ENCODE measurements around the gene PTPRN2.
"Not testable (repeated sequence)": the region's sequence is repeated elsewhere in the genome, so short reads cannot be mapped to it uniquely, and the experiment has no call there.

The PTPRN2 gene

DNA sequence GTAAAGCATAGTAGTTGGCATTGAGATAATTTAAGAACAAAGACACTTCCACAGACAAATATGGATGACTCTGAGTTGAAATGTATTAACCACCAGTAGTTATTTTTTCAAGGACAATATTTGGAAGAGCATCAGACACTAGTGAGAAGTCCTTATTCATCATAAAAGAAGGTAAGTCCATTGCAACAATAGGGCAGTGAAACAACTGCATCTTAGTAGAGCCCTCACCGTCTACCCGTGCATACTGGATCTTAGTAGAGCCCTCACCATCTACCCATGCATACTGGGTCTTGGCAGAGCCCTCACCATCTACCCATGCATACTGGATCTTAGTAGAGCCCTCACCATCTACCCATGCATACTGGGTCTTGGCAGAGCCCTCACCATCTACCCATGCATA, 892.0 kb downstream of the PTPRN2 start:
- H3K9me3 ChIP-seq (replicated peaks in 1 of 2; ENCODE audit: control insufficient read depth in 2 of 2, insufficient read depth in 1 of 2, low read depth in 1 of 2, low read length in 2 of 2); H3K9ac ChIP-seq (ENCODE audit: low read depth, low read length, poor library complexity): not testable (repeated sequence)

DNA sequence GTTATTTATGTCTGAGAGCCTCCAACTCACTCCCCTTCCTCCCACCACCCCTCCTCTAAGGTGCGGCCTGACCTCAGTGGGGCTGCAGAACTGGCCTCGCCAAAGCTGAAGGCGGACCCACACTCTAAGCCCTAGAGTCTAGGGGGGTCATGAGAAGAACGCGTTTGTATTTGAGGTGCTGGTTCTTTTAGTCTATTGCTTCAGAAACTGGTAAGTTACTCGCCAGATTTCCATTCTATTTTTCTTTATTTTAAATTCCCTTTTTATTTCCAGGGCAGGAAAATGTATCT, 893.3 kb downstream of the PTPRN2 start:
- Histone ChIP-seq H2BK5ac (ENCODE audit: low read length) (no peak overlapping the region), H3K14ac (ENCODE audit: low read length) (no peak overlapping the region), H3K4me1 (ENCODE audit: control insufficient read depth in 2 of 2, insufficient read depth in 1 of 2, low read depth in 1 of 2, low read length in 2 of 2) (peaks cover 11 to 18% of the 10 kb centered on the region in 2 donors), H3K9ac (ENCODE audit: low read depth, low read length, poor library complexity) (no peak overlapping the region), H3K36me3 (replicated peaks in 1 of 2; ENCODE audit: control insufficient read depth in 2 of 2, insufficient read depth in 2 of 2, low read length in 2 of 2) (peaks cover 0 to 4% of the 10 kb centered on the region in 2 donors), H2BK120ac (ENCODE audit: low read depth, low read length) (no peak overlapping the region), H3K27ac (replicated peaks; ENCODE audit: low read length) (no peak overlapping the region), H3K79me1 (ENCODE audit: low read depth, low read length) (peaks cover 12% of the 10 kb centered on the region), H3K4me2 (ENCODE audit: insufficient read depth, low read length, poor library complexity, severe bottlenecking) (no peak overlapping the region), H4K8ac (ENCODE audit: low read depth, low read length) (no peak overlapping the region), H2BK15ac (ENCODE audit: low read length) (no peak overlapping the region), H2AK5ac (ENCODE audit: low read depth, low read length) (peak overlapping the region; percentile 63), H3K27me3 (ENCODE audit: control insufficient read depth in 3 of 3, insufficient read depth in 3 of 3, low read depth in 1 of 3, low read length in 3 of 3) (no peaks in the 10 kb centered on the region), H3K4ac (ENCODE audit: low read length) (no peak overlapping the region), H3K4me3 (ENCODE audit: low read length in 2 of 2) (peak overlapping the region in 1 of 2 donors; percentile 75), H3K9me3 (replicated peaks in 1 of 2; ENCODE audit: control insufficient read depth in 2 of 2, insufficient read depth in 1 of 2, low read depth in 1 of 2, low read length in 2 of 2) (peaks cover 0 to 5% of the 10 kb centered on the region in 2 donors), H2BK12ac (ENCODE audit: low read length) (no peak overlapping the region), H3K23ac (ENCODE audit: low read depth, low read length, poor library complexity) (no peak overlapping the region), H2AFZ (ENCODE audit: low read length) (peak overlapping the region; percentile 79), H4K91ac (ENCODE audit: low read depth, low read length, poor library complexity) (no peak overlapping the region), H3K18ac (ENCODE audit: low read length) (peak overlapping the region; percentile 59)
- DNase-seq (ENCODE audit: low spot score): no peak
- no CpG with 5 or more reads among the region's 6 CpGs for WGBS, 2 donors (ENCODE audit: extremely low coverage in 2 of 2, insufficient read length in 2 of 2, insufficient replicate concordance in 1 of 2)

More for the DNA sequence above, 892.0 kb downstream of the PTPRN2 start:
- H2BK12ac ChIP-seq (ENCODE audit: low read length); DNase-seq (ENCODE audit: low spot score); H4K91ac ChIP-seq (ENCODE audit: low read depth, low read length, poor library complexity); H3K27ac ChIP-seq (replicated peaks; ENCODE audit: low read length); H2BK15ac ChIP-seq (ENCODE audit: low read length); H3K27me3 ChIP-seq (ENCODE audit: control insufficient read depth in 3 of 3, insufficient read depth in 3 of 3, low read depth in 1 of 3, low read length in 3 of 3); H2BK5ac ChIP-seq (ENCODE audit: low read length); H3K23ac ChIP-seq (ENCODE audit: low read depth, low read length, poor library complexity); H3K79me1 ChIP-seq (ENCODE audit: low read depth, low read length); H3K4ac ChIP-seq (ENCODE audit: low read length); H2BK120ac ChIP-seq (ENCODE audit: low read depth, low read length); H2AFZ ChIP-seq (ENCODE audit: low read length); H2AK5ac ChIP-seq (ENCODE audit: low read depth, low read length); H3K4me2 ChIP-seq (ENCODE audit: insufficient read depth, low read length, poor library complexity, severe bottlenecking); H3K18ac ChIP-seq (ENCODE audit: low read length); H3K36me3 ChIP-seq (replicated peaks in 1 of 2; ENCODE audit: control insufficient read depth in 2 of 2, insufficient read depth in 2 of 2, low read length in 2 of 2); H3K14ac ChIP-seq (ENCODE audit: low read length); H4K8ac ChIP-seq (ENCODE audit: low read depth, low read length); H3K4me3 ChIP-seq (ENCODE audit: low read length in 2 of 2): not testable (repeated sequence)
- WGBS, 2 donors (ENCODE audit: extremely low coverage in 2 of 2, insufficient read length in 2 of 2, insufficient replicate concordance in 1 of 2): no CpG with 5 or more reads among the region's 2 CpGs
- peaks cover 23 to 29% of the 10 kb centered on the region in 2 donors for H3K4me1 ChIP-seq (ENCODE audit: control insufficient read depth in 2 of 2, insufficient read depth in 1 of 2, low read depth in 1 of 2, low read length in 2 of 2)

DNA sequence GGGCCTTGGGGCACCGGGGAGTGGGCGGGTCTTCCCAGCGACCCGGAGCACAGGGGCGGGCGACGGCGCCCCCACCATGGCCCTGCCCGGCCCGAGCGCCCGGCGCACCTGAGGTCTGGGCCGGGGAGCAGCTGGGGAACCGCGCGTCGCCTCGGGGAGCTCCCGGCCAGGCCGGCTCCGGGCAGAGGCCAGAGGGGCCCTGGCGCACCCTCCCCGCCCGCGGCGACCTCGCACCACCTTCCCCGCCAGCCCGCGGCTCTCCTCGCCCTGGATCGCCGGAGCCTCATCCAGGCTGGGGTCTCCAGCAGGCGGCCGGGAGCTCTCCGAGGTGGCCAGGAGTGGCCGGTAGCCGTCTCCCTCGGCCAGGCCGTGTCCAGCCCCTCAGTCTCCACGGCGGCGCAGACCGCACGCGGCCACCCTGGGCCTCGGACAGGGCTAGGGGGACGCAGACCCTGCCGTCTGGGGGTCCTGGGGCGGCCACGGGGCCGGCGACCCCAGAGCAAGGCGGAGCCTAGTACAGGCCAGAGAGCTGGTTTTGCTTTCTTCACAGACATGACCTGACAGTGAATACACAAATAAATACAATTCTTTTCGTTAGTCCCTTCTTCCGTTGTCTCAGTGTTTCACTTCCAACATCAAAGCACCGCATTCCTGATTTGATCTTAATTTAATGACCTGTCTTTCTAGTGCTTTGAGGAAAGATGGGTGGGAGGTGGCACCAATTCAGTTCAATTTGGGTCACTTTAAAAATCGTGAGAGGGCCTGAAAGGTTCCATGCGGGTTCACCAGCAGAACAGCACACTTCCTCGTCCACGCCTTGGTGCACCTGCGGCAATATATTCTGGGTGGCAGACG, 893.9 kb downstream of the PTPRN2 start:
- peak; percentile 63 for DNase-seq (ENCODE audit: low spot score)
- Histone ChIP-seq H3K36me3 (replicated peaks in 1 of 2; ENCODE audit: control insufficient read depth in 2 of 2, insufficient read depth in 2 of 2, low read length in 2 of 2) (peaks cover 0 to 9% of the 10 kb centered on the region in 2 donors), H3K9me3 (replicated peaks in 1 of 2; ENCODE audit: control insufficient read depth in 2 of 2, insufficient read depth in 1 of 2, low read depth in 1 of 2, low read length in 2 of 2) (peaks cover 0 to 5% of the 10 kb centered on the region in 2 donors), H3K27ac (replicated peaks; ENCODE audit: low read length) (peak overlapping the region; percentile 24), H2BK5ac (ENCODE audit: low read length) (peak overlapping the region; percentile 82), H2BK12ac (ENCODE audit: low read length) (no peak overlapping the region), H2BK15ac (ENCODE audit: low read length) (peak overlapping the region; percentile 78), H3K4ac (ENCODE audit: low read length) (peak overlapping the region; percentile 53), H2BK120ac (ENCODE audit: low read depth, low read length) (peak overlapping the region; percentile 96), H4K8ac (ENCODE audit: low read depth, low read length) (no peak overlapping the region), H3K14ac (ENCODE audit: low read length) (peak overlapping the region; percentile 56), H3K27me3 (ENCODE audit: control insufficient read depth in 3 of 3, insufficient read depth in 3 of 3, low read depth in 1 of 3, low read length in 3 of 3) (no peaks in the 10 kb centered on the region), H3K4me3 (ENCODE audit: low read length in 2 of 2) (peak overlapping the region; percentile 74 to 75), H4K91ac (ENCODE audit: low read depth, low read length, poor library complexity) (no peak overlapping the region), H2AFZ (ENCODE audit: low read length) (peak overlapping the region; percentile 79), H3K23ac (ENCODE audit: low read depth, low read length, poor library complexity) (no peak overlapping the region), H3K9ac (ENCODE audit: low read depth, low read length, poor library complexity) (peak overlapping the region; percentile 84), H3K79me1 (ENCODE audit: low read depth, low read length) (peaks cover 12% of the 10 kb centered on the region), H2AK5ac (ENCODE audit: low read depth, low read length) (peak overlapping the region; percentile 63), H3K4me2 (ENCODE audit: insufficient read depth, low read length, poor library complexity, severe bottlenecking) (peak overlapping the region; percentile 91), H3K18ac (ENCODE audit: low read length) (peak overlapping the region; percentile 98), H3K4me1 (ENCODE audit: control insufficient read depth in 2 of 2, insufficient read depth in 1 of 2, low read depth in 1 of 2, low read length in 2 of 2) (peaks cover 11 to 18% of the 10 kb centered on the region in 2 donors)
- no CpG with 5 or more reads among the region's 64 CpGs for WGBS, 2 donors (ENCODE audit: extremely low coverage in 2 of 2, insufficient read length in 2 of 2, insufficient replicate concordance in 1 of 2)

DNA sequence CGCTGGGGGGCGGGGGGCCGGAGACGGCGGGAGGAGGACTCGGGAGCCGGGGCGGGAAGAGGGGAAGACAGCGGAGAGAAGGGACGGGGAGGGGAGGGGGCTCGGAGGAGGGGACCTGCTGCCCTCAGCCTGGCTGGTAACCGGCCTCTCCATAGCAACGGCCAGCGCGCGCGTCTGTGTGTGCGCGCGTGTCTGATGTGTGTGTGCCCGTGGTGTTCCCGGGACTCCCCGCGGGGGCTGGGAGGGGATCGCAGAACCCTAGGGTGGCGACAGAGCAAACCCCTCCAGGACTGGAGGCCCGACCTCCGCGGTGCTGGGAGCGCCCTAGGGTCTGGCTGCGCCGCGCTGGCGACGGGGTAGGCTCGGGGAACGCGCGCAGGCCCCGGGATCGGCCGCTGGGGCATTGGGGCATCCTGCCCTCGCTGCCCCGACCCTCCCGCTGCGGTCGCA, 894.5 kb downstream of the PTPRN2 start:
- peak; percentile 63 for DNase-seq (ENCODE audit: low spot score)
- Histone ChIP-seq H2BK5ac (ENCODE audit: low read length) (peak overlapping the region; percentile 82), H3K4me2 (ENCODE audit: insufficient read depth, low read length, poor library complexity, severe bottlenecking) (peak overlapping the region; percentile 91), H3K27me3 (ENCODE audit: control insufficient read depth in 3 of 3, insufficient read depth in 3 of 3, low read depth in 1 of 3, low read length in 3 of 3) (no peaks in the 10 kb centered on the region), H4K8ac (ENCODE audit: low read depth, low read length) (no peak overlapping the region), H2BK12ac (ENCODE audit: low read length) (no peak overlapping the region), H2BK15ac (ENCODE audit: low read length) (peak overlapping the region; percentile 78), H3K27ac (replicated peaks; ENCODE audit: low read length) (peak overlapping the region; percentile 24), H3K36me3 (replicated peaks in 1 of 2; ENCODE audit: control insufficient read depth in 2 of 2, insufficient read depth in 2 of 2, low read length in 2 of 2) (peaks cover 0 to 16% of the 10 kb centered on the region in 2 donors), H3K23ac (ENCODE audit: low read depth, low read length, poor library complexity) (no peak overlapping the region), H3K14ac (ENCODE audit: low read length) (peak overlapping the region; percentile 56), H3K9ac (ENCODE audit: low read depth, low read length, poor library complexity) (peak overlapping the region; percentile 84), H2AK5ac (ENCODE audit: low read depth, low read length) (peak overlapping the region; percentile 99), H3K4ac (ENCODE audit: low read length) (peak overlapping the region; percentile 53), H3K4me3 (ENCODE audit: low read length in 2 of 2) (peak overlapping the region; percentile 74 to 75), H3K79me1 (ENCODE audit: low read depth, low read length) (peaks cover 15% of the 10 kb centered on the region), H3K9me3 (replicated peaks in 1 of 2; ENCODE audit: control insufficient read depth in 2 of 2, insufficient read depth in 1 of 2, low read depth in 1 of 2, low read length in 2 of 2) (peaks cover 0 to 5% of the 10 kb centered on the region in 2 donors), H4K91ac (ENCODE audit: low read depth, low read length, poor library complexity) (no peak overlapping the region), H2AFZ (ENCODE audit: low read length) (peak overlapping the region; percentile 79), H3K4me1 (ENCODE audit: control insufficient read depth in 2 of 2, insufficient read depth in 1 of 2, low read depth in 1 of 2, low read length in 2 of 2) (peaks cover 11 to 18% of the 10 kb centered on the region in 2 donors), H2BK120ac (ENCODE audit: low read depth, low read length) (peak overlapping the region; percentile 98), H3K18ac (ENCODE audit: low read length) (peak overlapping the region; percentile 98)
- WGBS, 2 donors (ENCODE audit: extremely low coverage in 2 of 2, insufficient read length in 2 of 2, insufficient replicate concordance in 1 of 2): no CpG with 5 or more reads among the region's 47 CpGs
